Uterus (tissue), 4 donors: ENCODE measurements around the gene FGF11. TPM values are rescaled to one million over a fixed set of nuclear protein-coding genes. Genes with fewer than 3 reads are reported as not detected.

Experiments used
- DNase-seq, 2 donors: peaks; one replicate each; pipeline ENCODE4 v3.0.0-alpha.2; 2019 to 2020
- H3K27ac ChIP-seq, 2 donors: fragments of 200-600 bp; sonication (generic); 1 replicate in 1 of 2; 2 replicates in 1 of 2; pipeline ENCODE4 v1.5.1; 2016 to 2018
- H3K27me3 ChIP-seq, 2 donors: fragments of 200-600 bp; sonication (generic); one replicate each; pipeline ENCODE4 v1.5.1; 2018 to 2019; ENCODE audit warnings: control low read depth in 1 of 2
- H3K36me3 ChIP-seq, 2 donors: fragments of 200-600 bp; sonication (generic); one replicate each; pipeline ENCODE4 v1.5.1; 2019; ENCODE audit warnings: control low read depth in 1 of 2
- H3K4me1 ChIP-seq, 2 donors: fragments of 200-600 bp; sonication (generic); one replicate each; pipeline ENCODE4 v1.5.1; 2018 to 2019; ENCODE audit warnings: control low read depth in 1 of 2
- H3K4me3 ChIP-seq, 2 donors: fragments of 200-600 bp; sonication (generic); 1 replicate in 1 of 2; 2 replicates in 1 of 2; pipeline ENCODE4 v1.5.1; 2018 to 2019; ENCODE audit warnings: mild to moderate bottlenecking in 1 of 2
- H3K9me3 ChIP-seq, 2 donors: fragments of 200-600 bp; sonication (generic); one replicate each; pipeline ENCODE4 v1.5.1; 2019; ENCODE audit warnings: control low read depth in 1 of 2
- POLR2A ChIP-seq, 2 donors: fragments of 450-650 bp; IDR thresholded peaks; one replicate each; pipeline ENCODE4 v1.6.1; 2016; ENCODE audit warnings: antibody characterized with exemption in 2 of 2, mild to moderate bottlenecking in 1 of 2, moderate library complexity in 1 of 2
- intact Hi-C: fragments of 100-400 bp; cut with DNase I; formaldehyde crosslinking; loops from one replicate; pipeline ENCODE4 v1.15.1; 2023; ENCODE audit warnings: low total_unique reads
- total RNA-seq, 4 donors: library from RNA; depleted of rRNA in 3 of 4; stranded (reverse); fragments of >200 nt in 3 of 4; gene quantifications; one replicate each; pipeline versions ENCODE4 v1.1.0 to v1.2.4, GENCODE V29; 2014 to 2023
- TF ChIP-seq, protein P1 (sequence below), 4 experiments: fragments of 200-600 bp in 2 of 4; fragments of 450-650 bp in 2 of 4; sonication (generic) in 2 of 4; IDR thresholded peaks; one replicate each; pipeline ENCODE4 v1.5.1; 2016 to 2019; ENCODE audit warnings: antibody characterized with exemption in 4 of 4, mild to moderate bottlenecking in 2 of 4, moderate library complexity in 1 of 4
- donor health status: DM: yes; HTN: yes; CAD: no.

Gene FGF11
- total RNA-seq, 4 donors from 2014 or later: 2.8 to 17.9 (median 6.2) TPM; not detected in 1

DNA sequence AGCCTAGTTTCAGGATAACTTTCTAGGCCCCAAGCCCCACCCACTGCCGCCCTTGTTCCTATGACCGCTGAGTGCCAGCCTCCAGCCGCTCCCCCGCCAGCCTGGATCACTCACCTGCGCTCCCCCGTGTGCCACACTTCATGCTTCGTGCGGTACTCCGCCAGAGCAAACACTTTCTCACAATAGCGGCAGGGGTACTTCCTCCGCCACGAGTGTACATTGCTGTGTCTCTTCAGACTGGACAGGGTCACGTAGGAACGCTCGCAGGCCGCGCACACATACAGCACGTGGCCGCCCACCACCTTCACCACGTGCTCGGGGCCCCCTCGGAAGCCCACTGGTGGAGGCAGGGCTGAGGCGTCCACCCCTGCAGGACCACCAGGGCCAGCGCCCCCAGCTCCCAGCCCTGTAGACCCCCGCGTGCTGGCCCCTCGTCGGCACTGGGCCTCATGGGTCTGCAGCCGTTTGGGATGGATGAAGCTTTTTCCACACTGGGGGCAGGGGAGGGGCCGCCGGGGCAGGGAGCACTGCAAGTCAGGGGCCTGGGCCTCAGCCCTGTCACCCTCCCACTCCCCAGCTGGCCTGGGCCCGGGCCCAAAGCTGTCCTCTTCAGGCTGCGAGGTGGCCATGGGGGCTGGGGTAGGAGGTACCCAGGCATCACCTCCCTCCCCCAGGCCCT is 26.4 kb downstream of the FGF11 start:
- intact Hi-C loops: no loop called here
- no peaks in the 10 kb centered on the region for H3K9me3 ChIP-seq
- no peaks in the 10 kb centered on the region for H3K27me3 ChIP-seq
- H3K4me1 ChIP-seq: peaks cover 6 to 8% of the 10 kb centered on the region in 2 donors
- H3K27ac ChIP-seq: peak overlapping the region; percentile 59 to 62
- peak in 1 of 2 donors; percentile 24 for DNase-seq
- no peaks in the 10 kb centered on the region for H3K36me3 ChIP-seq
- TF ChIP-seq, protein P1, sequence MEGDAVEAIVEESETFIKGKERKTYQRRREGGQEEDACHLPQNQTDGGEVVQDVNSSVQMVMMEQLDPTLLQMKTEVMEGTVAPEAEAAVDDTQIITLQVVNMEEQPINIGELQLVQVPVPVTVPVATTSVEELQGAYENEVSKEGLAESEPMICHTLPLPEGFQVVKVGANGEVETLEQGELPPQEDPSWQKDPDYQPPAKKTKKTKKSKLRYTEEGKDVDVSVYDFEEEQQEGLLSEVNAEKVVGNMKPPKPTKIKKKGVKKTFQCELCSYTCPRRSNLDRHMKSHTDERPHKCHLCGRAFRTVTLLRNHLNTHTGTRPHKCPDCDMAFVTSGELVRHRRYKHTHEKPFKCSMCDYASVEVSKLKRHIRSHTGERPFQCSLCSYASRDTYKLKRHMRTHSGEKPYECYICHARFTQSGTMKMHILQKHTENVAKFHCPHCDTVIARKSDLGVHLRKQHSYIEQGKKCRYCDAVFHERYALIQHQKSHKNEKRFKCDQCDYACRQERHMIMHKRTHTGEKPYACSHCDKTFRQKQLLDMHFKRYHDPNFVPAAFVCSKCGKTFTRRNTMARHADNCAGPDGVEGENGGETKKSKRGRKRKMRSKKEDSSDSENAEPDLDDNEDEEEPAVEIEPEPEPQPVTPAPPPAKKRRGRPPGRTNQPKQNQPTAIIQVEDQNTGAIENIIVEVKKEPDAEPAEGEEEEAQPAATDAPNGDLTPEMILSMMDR (IDR thresholded peaks at IDR 0.05): no peak
- no peak for TF ChIP-seq POLR2A (IDR thresholded peaks at IDR 0.05)
- no peak overlapping the region for H3K4me3 ChIP-seq

DNA sequence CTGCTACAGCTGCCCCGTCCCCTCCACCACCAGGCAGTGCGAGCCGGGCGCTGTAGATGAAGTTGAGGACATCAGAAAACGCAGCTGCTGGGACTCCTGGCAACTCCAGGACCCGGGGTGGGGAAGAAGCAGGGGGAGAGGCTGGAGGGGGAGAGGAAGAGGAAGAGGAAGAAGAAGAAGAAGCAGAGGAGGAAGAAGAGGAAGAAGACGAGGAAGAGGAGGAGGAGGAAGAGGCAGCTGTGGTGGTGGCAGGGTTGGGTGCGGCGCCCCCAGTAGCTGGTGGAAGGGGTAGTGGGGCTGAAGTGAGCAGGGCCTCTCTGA is 27.0 kb downstream of the FGF11 start:
- Histone ChIP-seq H3K27ac (peak overlapping the region; percentile 59 to 62), H3K9me3 (no peaks in the 10 kb centered on the region), H3K36me3 (no peaks in the 10 kb centered on the region), H3K4me1 (peaks cover 6 to 8% of the 10 kb centered on the region in 2 donors), H3K4me3 (no peak overlapping the region), H3K27me3 (no peaks in the 10 kb centered on the region)
- intact Hi-C loops: no loop called here
- DNase-seq: no peak
- no peak for TF ChIP-seq POLR2A (IDR thresholded peaks at IDR 0.05)
- TF ChIP-seq, protein P1 (IDR thresholded peaks at IDR 0.05): no peak

DNA sequence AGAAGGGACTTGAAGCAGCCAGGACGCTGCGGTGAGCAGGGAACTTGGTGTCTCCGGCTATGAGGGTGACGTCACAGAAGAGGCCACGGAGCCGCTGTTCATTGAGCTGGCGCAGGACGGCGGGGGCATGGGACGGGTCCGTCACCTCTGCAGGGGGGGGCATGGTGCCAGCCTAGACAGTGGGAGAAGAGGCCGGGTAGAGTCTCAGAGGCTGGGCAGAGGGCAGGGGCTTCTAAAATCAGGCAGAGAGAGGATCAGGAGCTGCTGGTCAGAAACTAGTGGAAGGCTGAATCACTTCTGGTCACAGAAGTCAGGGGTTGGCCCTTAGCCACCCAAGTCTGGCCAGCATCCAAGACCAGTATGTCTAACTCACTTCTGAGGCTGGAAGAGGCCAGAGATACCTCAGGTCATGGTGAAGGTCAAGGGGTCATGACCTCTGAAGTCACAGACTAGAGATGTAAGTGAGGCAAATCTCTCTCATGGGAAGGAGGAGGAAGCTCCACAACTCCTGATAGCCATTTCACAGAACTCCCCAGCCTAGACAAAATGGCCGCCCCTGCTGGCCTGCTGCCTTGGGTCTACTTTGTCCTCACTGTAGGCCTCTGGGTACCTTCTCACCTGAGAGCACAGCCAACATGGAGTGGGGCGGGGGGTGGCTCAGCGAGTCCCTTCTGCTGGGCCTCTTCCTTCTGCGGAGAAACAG is 27.5 kb downstream of the FGF11 start:
- H3K4me1 ChIP-seq: peaks cover 6 to 8% of the 10 kb centered on the region in 2 donors
- no peak overlapping the region for H3K4me3 ChIP-seq
- peak; percentile 85 to 86 for DNase-seq
- TF ChIP-seq POLR2A (IDR thresholded peaks at IDR 0.05): no peak
- TF ChIP-seq, protein P1 (IDR thresholded peaks at IDR 0.05): no peak
- H3K36me3 ChIP-seq: no peaks in the 10 kb centered on the region
- no peaks in the 10 kb centered on the region for H3K9me3 ChIP-seq
- no peaks in the 10 kb centered on the region for H3K27me3 ChIP-seq
- H3K27ac ChIP-seq: peak overlapping the region; percentile 59 to 62
- intact Hi-C loops: no loop called here

DNA sequence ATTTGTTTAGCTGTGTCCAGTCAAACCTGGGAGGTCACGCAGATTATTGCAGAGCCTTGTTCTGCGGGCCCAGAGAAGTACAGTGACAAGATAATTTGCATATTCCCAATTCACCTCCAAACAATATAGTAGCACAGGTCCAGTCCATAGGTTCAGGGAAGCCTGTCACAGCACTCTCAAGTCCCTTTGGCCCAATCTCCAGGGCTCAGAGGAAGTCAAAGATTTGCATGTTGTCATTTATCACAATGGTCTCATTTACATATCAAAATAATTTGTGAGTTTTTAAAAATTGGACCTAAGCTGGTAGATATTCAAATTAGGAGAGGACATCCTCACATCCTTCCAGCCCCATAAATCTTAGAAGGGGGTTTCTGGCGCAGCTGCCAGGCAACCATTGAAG is 28.2 kb downstream of the FGF11 start:
- intact Hi-C loops: no loop called here
- TF ChIP-seq, protein P1 (IDR thresholded peaks at IDR 0.05): no peak
- peak overlapping the region; percentile 59 to 62 for H3K27ac ChIP-seq
- no peak overlapping the region for H3K4me3 ChIP-seq
- H3K27me3 ChIP-seq: no peaks in the 10 kb centered on the region
- no peak for DNase-seq
- peaks cover 6 to 8% of the 10 kb centered on the region in 2 donors for H3K4me1 ChIP-seq
- H3K36me3 ChIP-seq: no peaks in the 10 kb centered on the region
- no peaks in the 10 kb centered on the region for H3K9me3 ChIP-seq

GRCh38 chr17:7468290-7468689 is 29.0 kb downstream of the FGF11 start:
- DNase-seq: no peak
- Histone ChIP-seq H3K27me3 (no peaks in the 10 kb centered on the region), H3K27ac (peak overlapping the region; percentile 59 to 62), H3K9me3 (no peaks in the 10 kb centered on the region), H3K4me1 (peaks cover 6 to 8% of the 10 kb centered on the region in 2 donors), H3K36me3 (no peaks in the 10 kb centered on the region), H3K4me3 (no peak overlapping the region)
- intact Hi-C loops: no loop called here
- TF ChIP-seq, protein P1 (IDR thresholded peaks at IDR 0.05): no peak
- no peak for TF ChIP-seq POLR2A (IDR thresholded peaks at IDR 0.05)
